ENCODE data around the gene STK33.

STK33 gene

DNA sequence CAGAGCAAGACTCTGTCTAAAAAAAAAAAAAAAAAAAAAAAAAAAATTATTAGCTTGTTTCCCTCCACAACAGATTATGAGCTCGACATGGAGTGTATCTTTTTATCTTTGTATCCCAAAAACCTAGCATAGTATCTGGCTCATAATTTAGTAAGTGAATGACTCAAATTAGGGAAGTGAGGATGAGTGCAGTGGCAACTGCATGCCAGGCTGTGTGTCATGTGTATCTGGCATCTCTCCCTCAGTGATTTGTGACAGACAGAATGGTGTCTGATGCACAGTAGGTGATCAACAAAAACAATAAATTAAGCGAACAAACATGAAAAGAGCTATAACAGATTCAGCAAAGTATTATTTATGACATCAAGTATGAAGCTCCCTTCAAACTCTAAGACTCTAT is 7.2 kb downstream of the STK33 start:
- TF ChIP-seq TAF1 (IDR thresholded peaks at IDR 0.05; ENCODE audit: low read depth, low read length) (no peak), SPI1 (IDR thresholded peaks at IDR 0.05; ENCODE audit: low read depth, low read length) (peak; percentile 55)
- FAIRE-seq (no peak), DNase-seq (ENCODE audit: insufficient read length, low spot score) (no peak)

- DNase-seq (ENCODE audit: insufficient read length, low spot score) (no peak), FAIRE-seq (no peak)
- TF ChIP-seq TAF1 (IDR thresholded peaks at IDR 0.05; ENCODE audit: low read depth, low read length) (no peak), PAX5 (IDR thresholded peaks at IDR 0.05; ENCODE audit: insufficient read depth, low read length, severe bottlenecking) (no peak), SPI1 (IDR thresholded peaks at IDR 0.05; ENCODE audit: low read depth, low read length) (no peak), POU2F2 (IDR thresholded peaks at IDR 0.05; ENCODE audit: low read depth, low read length) (no peak), POLR2AphosphoS5 (IDR thresholded peaks at IDR 0.05; ENCODE audit: low read depth, low read length) (no peak), POLR2A (IDR thresholded peaks at IDR 0.05; ENCODE audit: low read depth, low read length) (no peak)
These were observed 7.8 kb downstream of the STK33 start for GRCh38 chr11:8586184-8586583.

DNA sequence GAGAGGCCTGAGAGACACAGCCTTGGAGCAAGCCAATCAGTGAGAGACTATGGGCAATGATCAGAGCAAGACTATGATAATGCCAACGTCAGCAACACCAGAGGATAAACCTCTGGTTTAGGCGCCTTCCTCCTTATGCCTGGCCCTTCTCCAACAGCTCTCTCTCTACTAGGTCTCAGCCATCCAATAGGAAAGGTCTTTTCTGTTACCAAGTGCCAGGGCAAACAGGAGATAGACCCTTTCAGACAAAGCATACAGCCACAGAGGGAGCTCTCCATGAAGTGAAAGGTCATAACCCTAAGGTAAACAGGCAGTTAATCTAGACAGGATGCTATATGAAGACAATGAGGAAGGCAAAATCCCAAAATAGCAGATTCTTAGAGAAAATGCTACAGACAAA is 9.5 kb downstream of the STK33 start:
- DNase-seq (ENCODE audit: insufficient read length, low spot score), result no peak
- no peak for TF ChIP-seq TAF1 (IDR thresholded peaks at IDR 0.05; ENCODE audit: low read depth, low read length)
- no peak for TF ChIP-seq PAX5 (IDR thresholded peaks at IDR 0.05; ENCODE audit: insufficient read depth, low read length, severe bottlenecking)
- no peak for TF ChIP-seq POLR2A (IDR thresholded peaks at IDR 0.05; ENCODE audit: low read depth, low read length)
- no peak for TF ChIP-seq SPI1 (IDR thresholded peaks at IDR 0.05; ENCODE audit: low read depth, low read length)
- no peak for TF ChIP-seq POU2F2 (IDR thresholded peaks at IDR 0.05; ENCODE audit: low read depth, low read length)
- no peak for TF ChIP-seq POLR2AphosphoS5 (IDR thresholded peaks at IDR 0.05; ENCODE audit: low read depth, low read length)
- no peak for FAIRE-seq

DNA sequence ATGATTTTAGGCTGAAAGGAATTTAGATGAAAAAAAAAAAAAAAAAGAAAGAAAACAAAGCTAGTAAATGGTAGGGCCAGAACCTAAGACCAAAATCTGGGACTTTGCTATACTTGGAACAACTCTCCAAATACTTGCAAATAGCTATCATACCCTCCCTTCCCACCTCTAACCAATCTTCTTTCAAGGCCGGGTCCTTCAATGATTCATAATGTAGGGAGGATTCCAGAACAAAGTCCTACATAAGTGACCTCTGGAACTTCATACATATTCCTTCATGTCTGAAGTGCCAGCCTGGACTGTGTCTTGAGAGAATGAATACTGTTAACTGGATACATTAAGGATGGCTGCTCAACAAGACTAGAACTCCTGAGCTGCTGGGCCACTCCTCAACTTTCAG is 9.9 kb downstream of the STK33 start:
- no peak for TF ChIP-seq TAF1 (IDR thresholded peaks at IDR 0.05; ENCODE audit: low read depth, low read length)
- no peak for TF ChIP-seq POU2F2 (IDR thresholded peaks at IDR 0.05; ENCODE audit: low read depth, low read length)
- no peak for TF ChIP-seq POLR2AphosphoS5 (IDR thresholded peaks at IDR 0.05; ENCODE audit: low read depth, low read length)
- no peak for TF ChIP-seq SPI1 (IDR thresholded peaks at IDR 0.05; ENCODE audit: low read depth, low read length)
- TF ChIP-seq POLR2A (IDR thresholded peaks at IDR 0.05; ENCODE audit: low read depth, low read length), result no peak
- no peak for TF ChIP-seq PAX5 (IDR thresholded peaks at IDR 0.05; ENCODE audit: insufficient read depth, low read length, severe bottlenecking)
- DNase-seq (ENCODE audit: insufficient read length, low spot score), result no peak
- FAIRE-seq, result no peak

DNA sequence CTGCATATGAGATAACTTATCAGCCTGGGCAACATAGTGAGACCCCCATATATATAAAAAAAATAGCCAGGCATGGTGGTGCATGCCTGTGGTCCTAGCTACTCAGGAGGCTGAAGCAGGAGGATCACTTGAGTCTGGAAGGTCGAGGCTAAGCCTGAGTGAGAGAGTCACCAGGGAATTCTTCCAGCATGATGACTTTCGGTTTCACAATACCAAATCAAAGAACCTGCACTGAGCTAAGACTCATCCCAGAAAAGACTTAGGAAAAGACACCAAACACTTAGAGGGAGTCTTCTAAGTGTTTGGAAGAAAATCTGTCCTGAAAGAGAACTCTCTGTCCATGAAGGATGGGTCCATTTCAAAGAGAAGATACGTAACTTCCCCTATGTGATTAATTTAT is 12.7 kb downstream of the STK33 start:
- DNase-seq (ENCODE audit: insufficient read length, low spot score) (no peak), FAIRE-seq (no peak)

DNA sequence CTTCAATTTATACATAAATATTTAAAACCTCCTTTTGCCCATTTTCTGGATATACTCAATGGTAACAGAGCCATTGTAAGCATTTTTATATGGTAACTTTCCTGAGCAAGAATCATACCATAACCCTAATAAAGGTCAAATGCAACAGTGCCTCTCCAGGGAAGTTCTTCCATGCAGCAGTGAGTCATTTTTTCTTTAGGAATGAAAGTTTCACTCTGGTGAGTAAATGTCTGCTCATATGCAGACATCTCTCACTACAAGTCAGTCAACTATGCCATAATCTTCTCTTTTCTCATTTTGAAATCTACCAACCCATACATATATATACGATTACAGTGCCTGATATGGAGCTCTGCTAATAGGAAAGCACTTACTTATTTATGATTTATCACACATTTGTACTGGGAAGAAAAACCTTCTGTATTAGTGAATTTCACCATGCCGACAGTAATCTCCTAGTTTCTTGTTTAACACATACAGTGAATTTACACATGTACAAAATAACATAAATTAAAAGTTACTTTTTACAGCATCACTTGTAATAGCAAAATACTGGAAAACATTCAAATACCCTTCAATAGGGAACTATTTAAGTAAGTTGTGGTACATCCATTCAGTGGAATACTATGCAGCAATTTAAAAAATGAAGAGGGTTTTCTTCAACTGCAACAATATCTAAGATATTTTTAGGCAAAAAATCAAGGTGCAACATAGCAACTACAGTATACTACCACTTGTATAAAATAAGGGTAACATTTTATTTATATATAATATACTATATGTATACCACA is 16.0 kb downstream of the STK33 start:
- no peak for DNase-seq (ENCODE audit: insufficient read length, low spot score)
- TF ChIP-seq POU2F2 (IDR thresholded peaks at IDR 0.05; ENCODE audit: low read depth, low read length), result no peak
- no peak for TF ChIP-seq POLR2AphosphoS5 (IDR thresholded peaks at IDR 0.05; ENCODE audit: low read depth, low read length)
- TF ChIP-seq TAF1 (IDR thresholded peaks at IDR 0.05; ENCODE audit: low read depth, low read length), result no peak
- no peak for TF ChIP-seq POLR2A (IDR thresholded peaks at IDR 0.05; ENCODE audit: low read depth, low read length)
- no peak for TF ChIP-seq SPI1 (IDR thresholded peaks at IDR 0.05; ENCODE audit: low read depth, low read length)
- no peak for TF ChIP-seq PAX5 (IDR thresholded peaks at IDR 0.05; ENCODE audit: insufficient read depth, low read length, severe bottlenecking)
- FAIRE-seq, result no peak

More for the DNA sequence above, 12.7 kb downstream of the STK33 start:
- TF ChIP-seq POLR2AphosphoS5 (IDR thresholded peaks at IDR 0.05; ENCODE audit: low read depth, low read length) (no peak), POU2F2 (IDR thresholded peaks at IDR 0.05; ENCODE audit: low read depth, low read length) (no peak), PAX5 (IDR thresholded peaks at IDR 0.05; ENCODE audit: insufficient read depth, low read length, severe bottlenecking) (no peak), POLR2A (IDR thresholded peaks at IDR 0.05; ENCODE audit: low read depth, low read length) (no peak), TAF1 (IDR thresholded peaks at IDR 0.05; ENCODE audit: low read depth, low read length) (no peak), SPI1 (IDR thresholded peaks at IDR 0.05; ENCODE audit: low read depth, low read length) (no peak)

GRCh38 chr11:8574798-8575197 is 19.2 kb downstream of the STK33 start:
- FAIRE-seq (no peak), DNase-seq (ENCODE audit: insufficient read length, low spot score) (no peak)
- TF ChIP-seq POLR2A (IDR thresholded peaks at IDR 0.05; ENCODE audit: low read depth, low read length) (no peak), POU2F2 (IDR thresholded peaks at IDR 0.05; ENCODE audit: low read depth, low read length) (no peak), TAF1 (IDR thresholded peaks at IDR 0.05; ENCODE audit: low read depth, low read length) (no peak), SPI1 (IDR thresholded peaks at IDR 0.05; ENCODE audit: low read depth, low read length) (no peak)

DNA sequence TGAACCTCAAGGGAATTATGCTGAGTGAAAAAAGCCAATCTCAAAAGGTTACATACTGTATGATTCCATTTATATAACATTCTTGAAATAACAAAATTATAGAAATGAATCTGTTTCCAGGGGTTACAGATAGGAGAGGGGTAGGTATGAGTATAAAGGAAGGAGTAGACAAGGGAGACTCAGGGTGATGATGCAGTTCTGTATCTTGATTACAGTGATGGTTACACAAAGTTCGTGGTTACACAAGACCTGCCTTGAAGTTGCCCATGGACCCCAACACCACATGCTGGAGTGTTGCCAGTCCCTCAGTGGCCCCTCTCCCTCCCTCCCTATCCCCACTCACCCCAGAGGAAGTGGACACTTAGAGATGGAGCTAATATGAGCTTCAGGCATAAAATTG is 20.3 kb downstream of the STK33 start:
- TF ChIP-seq POLR2AphosphoS5 (IDR thresholded peaks at IDR 0.05; ENCODE audit: low read depth, low read length) (no peak), SPI1 (IDR thresholded peaks at IDR 0.05; ENCODE audit: low read depth, low read length) (no peak), PAX5 (IDR thresholded peaks at IDR 0.05; ENCODE audit: insufficient read depth, low read length, severe bottlenecking) (no peak), POU2F2 (IDR thresholded peaks at IDR 0.05; ENCODE audit: low read depth, low read length) (no peak), POLR2A (IDR thresholded peaks at IDR 0.05; ENCODE audit: low read depth, low read length) (no peak), TAF1 (IDR thresholded peaks at IDR 0.05; ENCODE audit: low read depth, low read length) (no peak)
- FAIRE-seq (no peak), DNase-seq (ENCODE audit: insufficient read length, low spot score) (no peak)

GRCh38 chr11:8567602-8568198 is 26.3 kb downstream of the STK33 start:
- TF ChIP-seq SPI1 (IDR thresholded peaks at IDR 0.05; ENCODE audit: low read depth, low read length) (no peak), POLR2AphosphoS5 (IDR thresholded peaks at IDR 0.05; ENCODE audit: low read depth, low read length) (no peak), POLR2A (IDR thresholded peaks at IDR 0.05; ENCODE audit: low read depth, low read length) (no peak), PAX5 (IDR thresholded peaks at IDR 0.05; ENCODE audit: insufficient read depth, low read length, severe bottlenecking) (no peak), POU2F2 (IDR thresholded peaks at IDR 0.05; ENCODE audit: low read depth, low read length) (no peak), TAF1 (IDR thresholded peaks at IDR 0.05; ENCODE audit: low read depth, low read length) (no peak)
- no peak for DNase-seq (ENCODE audit: insufficient read length, low spot score)
- FAIRE-seq, result peak; percentile 48

Measured in GM12891 (cell line).